Erythroblast (primary cell): ENCODE measurements around the gene ZNF638.
"Not testable (repeated sequence)": the region's sequence is repeated elsewhere in the genome, so short reads cannot be mapped to it uniquely, and the experiment has no call there.

Source experiments
- DNase-seq, 2 experiments: peaks; one replicate each; lab custom pipeline; 2025; lab: John Stamatoyannopoulos, UW
- GATA1 ChIP-seq: IDR thresholded peaks from 2 replicates; pipeline ENCODE4 v1.6.1; 2011; ENCODE audit warnings: low read depth, mild to moderate bottlenecking, control low read depth, low read length, moderate library complexity
- POLR2A ChIP-seq: IDR thresholded peaks from 2 replicates; pipeline ENCODE4 v1.6.1; 2011; ENCODE audit warnings: mild to moderate bottlenecking, low read length

Gene ZNF638, protein sequence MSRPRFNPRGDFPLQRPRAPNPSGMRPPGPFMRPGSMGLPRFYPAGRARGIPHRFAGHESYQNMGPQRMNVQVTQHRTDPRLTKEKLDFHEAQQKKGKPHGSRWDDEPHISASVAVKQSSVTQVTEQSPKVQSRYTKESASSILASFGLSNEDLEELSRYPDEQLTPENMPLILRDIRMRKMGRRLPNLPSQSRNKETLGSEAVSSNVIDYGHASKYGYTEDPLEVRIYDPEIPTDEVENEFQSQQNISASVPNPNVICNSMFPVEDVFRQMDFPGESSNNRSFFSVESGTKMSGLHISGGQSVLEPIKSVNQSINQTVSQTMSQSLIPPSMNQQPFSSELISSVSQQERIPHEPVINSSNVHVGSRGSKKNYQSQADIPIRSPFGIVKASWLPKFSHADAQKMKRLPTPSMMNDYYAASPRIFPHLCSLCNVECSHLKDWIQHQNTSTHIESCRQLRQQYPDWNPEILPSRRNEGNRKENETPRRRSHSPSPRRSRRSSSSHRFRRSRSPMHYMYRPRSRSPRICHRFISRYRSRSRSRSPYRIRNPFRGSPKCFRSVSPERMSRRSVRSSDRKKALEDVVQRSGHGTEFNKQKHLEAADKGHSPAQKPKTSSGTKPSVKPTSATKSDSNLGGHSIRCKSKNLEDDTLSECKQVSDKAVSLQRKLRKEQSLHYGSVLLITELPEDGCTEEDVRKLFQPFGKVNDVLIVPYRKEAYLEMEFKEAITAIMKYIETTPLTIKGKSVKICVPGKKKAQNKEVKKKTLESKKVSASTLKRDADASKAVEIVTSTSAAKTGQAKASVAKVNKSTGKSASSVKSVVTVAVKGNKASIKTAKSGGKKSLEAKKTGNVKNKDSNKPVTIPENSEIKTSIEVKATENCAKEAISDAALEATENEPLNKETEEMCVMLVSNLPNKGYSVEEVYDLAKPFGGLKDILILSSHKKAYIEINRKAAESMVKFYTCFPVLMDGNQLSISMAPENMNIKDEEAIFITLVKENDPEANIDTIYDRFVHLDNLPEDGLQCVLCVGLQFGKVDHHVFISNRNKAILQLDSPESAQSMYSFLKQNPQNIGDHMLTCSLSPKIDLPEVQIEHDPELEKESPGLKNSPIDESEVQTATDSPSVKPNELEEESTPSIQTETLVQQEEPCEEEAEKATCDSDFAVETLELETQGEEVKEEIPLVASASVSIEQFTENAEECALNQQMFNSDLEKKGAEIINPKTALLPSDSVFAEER (N-terminal part only)

DNA sequence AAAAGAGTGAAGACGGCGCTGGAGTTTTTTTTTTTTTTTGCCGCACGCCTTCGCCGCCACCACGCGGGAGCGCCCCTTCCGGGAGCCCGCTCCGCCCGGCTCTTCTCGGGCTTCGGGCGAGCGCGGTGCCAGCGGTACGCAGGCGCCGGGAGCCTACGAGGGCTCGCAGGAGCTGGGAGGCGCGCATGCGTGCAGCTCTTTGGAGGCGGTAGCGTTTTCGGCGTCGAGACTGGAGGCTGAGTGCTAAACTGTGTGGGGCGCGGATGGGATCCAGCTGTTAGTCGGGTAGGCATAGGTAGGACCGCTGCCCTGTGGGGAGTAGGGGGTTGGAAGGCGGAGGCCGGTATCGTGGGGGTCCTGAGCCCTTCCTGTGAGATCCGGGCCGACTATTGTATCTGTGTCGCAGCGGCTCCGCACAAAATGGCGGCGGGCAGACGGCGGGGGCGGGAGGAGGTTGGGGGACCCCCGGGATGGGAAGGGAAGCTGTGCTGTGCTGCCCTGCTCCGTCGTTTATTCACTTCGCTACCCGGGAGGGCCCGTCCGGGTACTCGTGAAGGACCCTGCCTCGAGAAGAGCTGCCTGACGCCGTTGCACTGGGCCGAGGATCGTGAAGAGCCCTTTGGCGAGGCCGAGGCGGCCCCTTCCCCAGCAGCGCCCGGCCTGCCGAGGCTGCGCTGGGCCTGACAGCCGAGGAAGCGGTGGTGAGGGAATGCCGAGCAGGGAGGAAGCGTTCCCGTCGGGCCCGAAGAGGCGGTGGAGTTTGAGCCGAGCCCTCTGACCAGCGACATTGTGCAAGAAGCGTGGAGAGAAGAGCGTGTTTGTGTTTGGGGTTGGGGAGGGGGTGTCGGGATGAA lies at the start of gene ZNF638:
ZNF638 (plus strand) TSS at position 202 of the 854 bp plus-strand sequence. CDS start 17,173 bp downstream, outside the sequence.
- DNase-seq, result peak; percentile 95 to 98
- TF ChIP-seq GATA1 (no peak), POLR2A (peak; percentile 83)

DNA sequence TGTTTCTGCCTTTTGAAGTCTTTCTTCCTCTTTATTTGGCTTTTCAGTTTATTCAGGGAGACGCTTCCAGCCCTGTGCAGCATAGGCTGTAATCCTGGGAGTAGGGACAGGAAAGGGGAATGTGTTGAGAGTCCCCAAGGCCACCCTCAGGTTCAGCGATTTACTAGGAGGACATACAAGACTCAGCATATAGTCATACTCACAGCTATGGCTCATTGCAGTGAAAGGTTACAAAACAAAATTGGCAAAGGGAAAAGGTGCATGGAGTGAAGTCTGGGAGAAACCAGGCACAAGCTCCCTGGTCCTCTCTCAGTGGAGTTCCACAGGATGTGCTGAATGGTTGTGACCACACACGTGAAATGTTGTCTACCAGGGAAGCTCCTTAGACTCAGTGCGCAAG lies 49.6 kb upstream of the ZNF638 start:
- no peak for DNase-seq
- TF ChIP-seq GATA1 (no peak), POLR2A (no peak)

DNA sequence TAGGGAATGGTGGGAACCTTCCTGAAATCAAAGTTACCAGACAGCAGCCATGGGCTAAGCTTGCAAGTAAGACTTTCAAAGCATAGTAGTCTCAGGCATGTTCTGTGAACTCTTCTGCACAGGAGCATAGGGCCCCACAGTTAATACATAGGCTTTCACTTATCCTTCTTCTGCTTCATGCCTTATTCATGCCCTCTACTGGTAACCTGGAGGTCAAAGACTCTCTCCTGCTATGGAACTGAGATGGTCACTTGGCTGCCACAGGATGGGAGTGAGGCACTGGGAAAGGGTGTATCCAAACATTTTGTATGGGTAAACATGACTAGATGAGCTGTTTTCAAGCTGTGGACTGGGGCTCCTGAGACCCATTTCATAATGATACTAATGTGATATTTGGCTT lies 49.1 kb upstream of the ZNF638 start:
- TF ChIP-seq POLR2A (no peak), GATA1 (no peak)
- peak; percentile 29 to 32 for DNase-seq

DNA sequence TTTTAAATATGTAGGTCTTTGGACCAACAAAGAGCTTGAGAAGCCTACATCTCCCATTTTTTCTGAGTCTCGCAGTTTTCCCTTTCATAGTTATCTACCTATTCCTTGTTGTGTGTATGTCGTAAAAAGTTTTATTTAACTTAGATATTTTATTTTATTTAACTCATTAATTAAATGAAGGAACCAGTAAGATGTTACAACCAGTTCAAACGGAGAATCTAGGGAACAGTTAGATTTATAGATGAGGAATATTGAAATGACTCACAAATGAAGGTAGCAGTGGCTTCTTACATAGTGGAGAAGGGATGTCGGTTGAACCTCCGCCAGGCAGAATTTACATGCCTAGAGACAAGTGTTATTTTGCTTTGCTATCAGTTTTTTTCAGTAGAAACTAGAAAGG lies 48.5 kb upstream of the ZNF638 start:
- DNase-seq, result no peak

DNA sequence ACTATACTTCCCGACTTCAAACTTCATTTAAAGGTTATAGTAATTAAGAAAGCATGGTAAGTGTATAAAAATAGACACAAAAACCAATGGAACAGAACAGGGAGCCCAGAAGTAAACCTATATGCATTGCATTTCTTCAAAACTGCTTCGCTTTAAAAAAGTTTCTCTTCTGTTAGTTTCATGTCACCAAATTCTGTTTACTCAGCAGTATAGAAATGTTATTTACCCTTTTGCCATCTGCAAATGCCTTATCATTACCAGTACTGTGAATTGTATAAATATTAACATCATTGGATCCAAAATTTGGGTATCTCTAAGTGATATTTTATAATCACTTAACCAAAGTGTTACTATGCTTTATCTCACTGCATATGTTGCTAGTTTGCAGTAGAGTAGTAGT lies 45.9 kb upstream of the ZNF638 start:
- DNase-seq, result no peak
- no peak for TF ChIP-seq GATA1
- no peak for TF ChIP-seq POLR2A

More for the DNA sequence above, 48.5 kb upstream of the ZNF638 start:
- no peak for TF ChIP-seq POLR2A
- TF ChIP-seq GATA1, result no peak

DNA sequence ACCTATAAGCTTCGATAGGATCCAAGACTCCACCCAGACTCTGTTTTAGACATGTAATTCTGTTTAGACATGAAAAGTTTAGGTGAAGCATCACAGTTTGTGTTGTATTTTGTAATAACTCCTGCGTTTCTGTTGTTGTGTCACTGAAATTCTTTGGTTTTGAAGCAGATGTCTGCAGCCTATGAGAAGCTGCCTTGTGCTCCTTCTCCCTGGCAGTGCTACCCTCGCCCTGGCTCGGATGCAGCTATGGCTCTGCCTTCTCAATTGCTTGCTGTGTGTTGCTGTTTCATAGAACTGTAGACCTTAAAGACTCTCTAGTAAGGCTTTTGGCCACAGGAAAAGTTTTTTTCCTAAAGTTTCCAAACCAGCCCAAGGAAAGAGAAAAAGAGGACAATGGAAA lies 40.2 kb upstream of the ZNF638 start:
- DNase-seq, result no peak

DNA sequence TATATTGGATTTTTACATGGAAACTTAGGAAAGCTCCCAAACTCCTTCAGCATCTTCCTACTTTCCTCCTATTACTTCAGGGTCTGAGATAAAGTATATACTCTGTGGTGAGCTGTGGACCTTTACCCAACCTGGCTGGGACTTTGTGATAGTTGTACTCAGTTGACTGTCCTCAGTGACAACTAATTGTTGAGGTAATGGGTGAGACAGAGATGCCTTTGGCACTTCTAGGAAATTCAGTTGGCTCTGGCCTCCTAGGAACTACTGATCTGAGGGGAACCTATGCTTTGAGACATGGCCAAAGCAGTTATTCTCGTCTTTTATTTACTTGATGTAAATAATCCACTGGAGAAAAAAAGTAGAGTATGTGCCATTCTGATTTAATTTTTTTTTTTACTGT lies 39.4 kb upstream of the ZNF638 start:
- DNase-seq, result no peak
- no peak for TF ChIP-seq GATA1
- no peak for TF ChIP-seq POLR2A

More for the DNA sequence above, 40.2 kb upstream of the ZNF638 start:
- TF ChIP-seq GATA1 (no peak), POLR2A (no peak)

DNA sequence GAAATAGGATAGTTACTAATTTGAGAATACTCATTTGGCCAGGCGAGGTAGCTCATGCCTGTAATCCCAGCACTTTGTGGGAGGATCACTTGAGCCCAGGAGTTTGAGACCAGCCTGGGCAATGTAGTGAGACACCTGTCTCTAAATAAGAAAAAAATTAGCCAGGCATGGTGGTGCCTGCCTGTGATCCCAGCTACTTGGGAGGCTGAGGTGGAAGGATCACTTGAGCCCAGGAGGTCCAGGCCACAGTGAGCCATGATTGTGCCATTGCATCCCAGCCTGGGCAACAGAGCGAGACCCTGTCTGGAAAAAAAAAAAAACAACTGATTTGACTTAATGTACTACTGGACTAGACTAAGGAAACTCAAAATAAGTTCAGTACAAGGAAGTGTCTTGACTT lies 32.7 kb upstream of the ZNF638 start:
- DNase-seq, result no peak
- TF ChIP-seq GATA1 (no peak), POLR2A (no peak)

DNA sequence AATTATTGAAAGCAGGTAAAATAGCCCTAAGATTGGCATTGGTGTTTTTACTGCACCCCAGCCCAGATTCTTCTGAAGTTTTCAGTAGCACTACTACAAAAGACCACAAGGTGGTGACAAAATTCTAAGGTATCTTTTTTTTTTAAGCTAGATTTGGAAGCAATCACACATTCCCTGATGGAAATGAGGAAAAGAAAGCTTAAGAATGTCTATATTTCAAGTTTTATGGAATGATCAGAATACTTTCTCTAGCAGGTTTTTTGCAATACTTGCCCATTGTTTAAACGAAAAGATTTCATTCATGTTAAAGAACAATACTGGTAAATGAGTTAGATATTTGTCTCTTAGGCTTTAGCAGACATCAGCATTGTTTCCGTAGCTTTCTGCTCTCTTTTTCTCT lies 32.1 kb upstream of the ZNF638 start:
- peak; percentile 32 to 67 for DNase-seq

DNA sequence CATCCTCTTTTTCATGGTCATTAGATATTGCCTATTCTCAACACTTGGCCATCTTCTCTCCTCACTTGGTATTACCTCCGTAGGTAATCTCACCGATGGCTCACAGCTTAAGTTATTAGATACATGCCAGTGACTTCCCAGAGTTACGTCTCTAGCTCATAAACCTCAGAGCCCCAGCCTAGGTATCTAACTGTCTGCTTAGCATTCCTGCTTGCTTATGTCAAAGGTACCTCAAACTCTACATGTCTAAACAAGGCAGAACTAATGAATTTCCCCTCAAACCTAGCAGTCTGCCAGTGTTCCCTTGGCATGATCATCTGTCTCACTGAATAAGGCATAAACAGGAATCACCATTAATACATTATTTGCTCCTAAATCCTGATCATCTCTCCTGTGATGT lies 27.7 kb upstream of the ZNF638 start:
- no peak for DNase-seq
- no peak for TF ChIP-seq POLR2A
- TF ChIP-seq GATA1, result no peak

More for the DNA sequence above, 32.1 kb upstream of the ZNF638 start:
- no peak for TF ChIP-seq POLR2A
- TF ChIP-seq GATA1, result no peak

DNA sequence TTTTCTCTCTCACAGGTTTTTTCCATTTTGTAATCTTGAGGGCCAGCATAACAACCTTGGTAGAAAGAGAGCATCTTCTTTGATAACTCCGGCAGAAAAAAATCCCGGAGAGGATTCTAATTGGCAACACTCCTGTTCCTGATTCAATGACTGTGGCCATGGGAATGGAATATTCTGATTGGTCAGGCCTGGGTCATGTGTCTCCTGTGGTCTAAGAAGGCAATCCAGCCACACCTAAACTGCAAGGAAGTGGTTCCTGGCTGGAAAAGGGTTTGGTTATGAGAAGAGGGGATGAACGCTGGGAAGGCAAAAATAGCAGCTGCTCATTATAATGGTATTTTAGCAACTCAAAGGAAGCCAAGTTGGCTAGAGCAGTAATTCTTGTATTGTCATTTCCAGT lies 24.8 kb upstream of the ZNF638 start:
- no peak for TF ChIP-seq GATA1
- TF ChIP-seq POLR2A, result no peak
- no peak for DNase-seq

DNA sequence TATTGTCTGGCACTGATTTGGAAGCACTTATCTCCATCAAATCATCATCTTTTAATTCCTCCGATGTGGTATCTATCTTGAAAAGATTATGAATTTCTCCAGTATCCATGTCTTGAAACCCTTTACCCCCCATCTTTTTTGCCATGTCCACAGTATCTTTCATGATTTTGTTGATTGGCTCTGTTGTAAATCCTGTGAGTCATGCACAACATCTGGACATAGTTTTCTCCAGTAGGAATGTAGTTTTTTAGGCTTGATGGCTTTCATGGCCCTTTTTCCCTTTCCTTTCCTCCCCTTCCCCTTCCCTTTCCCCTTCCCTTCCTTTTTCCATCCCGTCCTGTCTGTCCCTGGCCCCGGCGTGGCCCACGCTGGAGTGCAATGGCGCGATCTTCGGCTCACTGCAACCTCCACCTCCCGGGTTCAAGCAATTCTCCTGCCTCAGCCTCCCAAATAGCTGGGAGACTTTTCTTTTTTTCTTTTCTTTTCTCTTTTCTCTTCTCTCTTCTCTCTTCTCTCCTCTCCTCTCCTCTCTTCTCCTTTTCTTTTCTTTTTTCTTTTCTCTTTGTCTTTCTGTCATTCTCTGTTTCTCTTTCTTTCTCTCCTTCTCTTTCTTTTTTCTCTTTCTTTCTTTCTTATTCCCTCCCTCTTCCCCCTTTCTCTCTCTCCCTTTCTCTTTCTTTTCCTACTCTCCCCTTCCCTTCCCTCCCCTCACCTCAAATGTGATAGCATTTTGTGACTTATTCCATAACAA lies 18.4 kb upstream of the ZNF638 start:
- no peak for DNase-seq
- TF ChIP-seq GATA1, result no peak
- no peak for TF ChIP-seq POLR2A

DNA sequence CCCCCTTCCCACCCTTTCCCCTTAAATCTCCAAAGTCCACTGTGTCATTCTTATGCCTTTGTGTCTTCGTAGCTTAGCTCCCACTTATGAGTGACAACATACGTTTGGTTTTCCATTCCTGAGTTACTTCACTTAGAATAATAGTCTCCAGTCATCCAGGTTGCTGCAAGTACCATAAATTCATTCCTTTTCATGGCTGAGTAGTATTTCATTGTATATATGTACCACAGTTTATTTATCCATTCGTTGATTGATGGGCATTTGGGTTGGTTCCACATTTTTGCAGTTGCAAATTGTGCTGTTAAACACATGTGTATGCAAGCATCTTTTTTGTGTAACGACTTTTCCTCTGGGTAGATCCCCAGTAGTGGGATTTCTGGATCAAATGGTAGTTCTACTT lies 14.5 kb upstream of the ZNF638 start:
- DNase-seq, result no peak
- TF ChIP-seq GATA1 (no peak), POLR2A (no peak)

DNA sequence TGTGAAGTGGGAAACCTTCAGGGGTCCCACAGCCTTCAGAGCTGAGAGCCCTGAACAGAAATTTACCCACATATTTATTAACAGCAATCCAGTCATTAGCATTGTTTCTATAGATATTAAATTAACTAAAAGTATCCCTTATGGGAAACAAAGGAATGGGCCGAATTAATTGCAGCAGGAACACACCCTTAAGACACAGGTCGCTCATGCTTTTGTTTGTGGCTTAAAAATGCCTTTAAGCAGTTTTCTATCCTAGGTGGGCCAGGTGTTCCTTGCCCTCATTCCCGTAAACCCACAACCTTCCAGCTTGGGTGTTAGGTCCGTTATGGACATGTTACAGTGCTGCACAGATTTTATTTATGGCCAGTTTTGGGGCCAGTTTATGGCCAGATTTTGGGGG lies 13.7 kb upstream of the ZNF638 start:
- DNase-seq, result not testable (repeated sequence)
